ENCODE measurements around the gene CDH13. TPM values are rescaled to one million over a fixed set of nuclear protein-coding genes. Genes with fewer than 3 reads are reported as not detected.

Gene CDH13
- total RNA-seq, 1 donor from 2014 or later, result not detected

GRCh38 chr16:83774066-83774465, 1147.3 kb downstream of the CDH13 start:
- Mint-ChIP-seq H3K27me3 (peaks cover 2% of the 10 kb centered on the region), H3K4me1 (no peaks in the 10 kb centered on the region), H3K4me3 (no peak overlapping the region), H3K27ac (no peak overlapping the region), H3K9me3 (no peaks in the 10 kb centered on the region), H3K36me3 (ENCODE audit: low read depth) (no peaks in the 10 kb centered on the region)
- intact Hi-C loops (cut with micrococcal nuclease), result no loop called here
- DNase-seq, result no peak

GRCh38 chr16:83776944-83777343, 1150.2 kb downstream of the CDH13 start:
- DNase-seq, result no peak
- H3K36me3 Mint-ChIP-seq (ENCODE audit: low read depth), result no peaks in the 10 kb centered on the region
- H3K4me1 Mint-ChIP-seq, result no peaks in the 10 kb centered on the region
- H3K4me3 Mint-ChIP-seq, result no peak overlapping the region
- intact Hi-C loops (cut with micrococcal nuclease), result no loop called here
- H3K9me3 Mint-ChIP-seq, result no peaks in the 10 kb centered on the region
- H3K27me3 Mint-ChIP-seq, result peaks cover 6% of the 10 kb centered on the region
- H3K27ac Mint-ChIP-seq, result no peak overlapping the region

GRCh38 chr16:83779886-83780285, 1153.1 kb downstream of the CDH13 start:
- Mint-ChIP-seq H3K36me3 (ENCODE audit: low read depth) (no peaks in the 10 kb centered on the region), H3K4me1 (no peaks in the 10 kb centered on the region), H3K27ac (no peak overlapping the region), H3K4me3 (no peak overlapping the region), H3K9me3 (no peaks in the 10 kb centered on the region), H3K27me3 (peaks cover 8% of the 10 kb centered on the region)
- intact Hi-C loops (cut with micrococcal nuclease), result no loop called here
- no peak for DNase-seq

GRCh38 chr16:83785455-83785854, 1158.7 kb downstream of the CDH13 start:
- Mint-ChIP-seq H3K9me3 (no peaks in the 10 kb centered on the region), H3K27ac (no peak overlapping the region), H3K36me3 (ENCODE audit: low read depth) (no peaks in the 10 kb centered on the region), H3K4me1 (no peaks in the 10 kb centered on the region), H3K4me3 (no peak overlapping the region), H3K27me3 (peaks cover 2% of the 10 kb centered on the region)
- intact Hi-C loops (cut with micrococcal nuclease), result no loop called here
- DNase-seq, result no peak

- intact Hi-C loops (cut with micrococcal nuclease), result no loop called here
- DNase-seq, result no peak
These were observed 1163.1 kb downstream of the CDH13 start for GRCh38 chr16:83789642-83790401.

GRCh38 chr16:83791916-83792315, 1165.1 kb downstream of the CDH13 start:
- intact Hi-C loops (cut with micrococcal nuclease), result no loop called here
- no peaks in the 10 kb centered on the region for H3K9me3 Mint-ChIP-seq
- H3K4me1 Mint-ChIP-seq, result peaks cover 4% of the 10 kb centered on the region
- no peak for DNase-seq
- no peak overlapping the region for H3K4me3 Mint-ChIP-seq
- peaks cover 5% of the 10 kb centered on the region for H3K27me3 Mint-ChIP-seq
- H3K27ac Mint-ChIP-seq, result no peak overlapping the region
- no peaks in the 10 kb centered on the region for H3K36me3 Mint-ChIP-seq (ENCODE audit: low read depth)

More at GRCh38 chr16:83789642-83790401, 1163.1 kb downstream of the CDH13 start:
- no peaks in the 10 kb centered on the region for H3K9me3 Mint-ChIP-seq
- peaks cover 4% of the 10 kb centered on the region for H3K4me1 Mint-ChIP-seq
- H3K4me3 Mint-ChIP-seq, result no peak overlapping the region
- no peaks in the 10 kb centered on the region for H3K36me3 Mint-ChIP-seq (ENCODE audit: low read depth)
- no peaks in the 10 kb centered on the region for H3K27me3 Mint-ChIP-seq
- H3K27ac Mint-ChIP-seq, result no peak overlapping the region

GRCh38 chr16:83792391-83792790, 1165.6 kb downstream of the CDH13 start:
- no peak for DNase-seq
- Mint-ChIP-seq H3K27ac (no peak overlapping the region), H3K9me3 (no peaks in the 10 kb centered on the region), H3K4me3 (no peak overlapping the region), H3K4me1 (peaks cover 4% of the 10 kb centered on the region), H3K27me3 (peaks cover 7% of the 10 kb centered on the region), H3K36me3 (ENCODE audit: low read depth) (no peaks in the 10 kb centered on the region)
- intact Hi-C loops (cut with micrococcal nuclease), result no loop called here

GRCh38 chr16:83793179-83793578, 1166.4 kb downstream of the CDH13 start:
- Mint-ChIP-seq H3K9me3 (no peaks in the 10 kb centered on the region), H3K4me3 (no peak overlapping the region), H3K36me3 (ENCODE audit: low read depth) (no peaks in the 10 kb centered on the region), H3K27me3 (peaks cover 7% of the 10 kb centered on the region), H3K27ac (no peak overlapping the region), H3K4me1 (peaks cover 4% of the 10 kb centered on the region)
- intact Hi-C loops (cut with micrococcal nuclease), result no loop called here
- no peak for DNase-seq

GRCh38 chr16:83794860-83795554, 1168.2 kb downstream of the CDH13 start:
- Mint-ChIP-seq H3K27ac (no peak overlapping the region), H3K36me3 (ENCODE audit: low read depth) (no peaks in the 10 kb centered on the region), H3K4me3 (no peak overlapping the region), H3K9me3 (no peaks in the 10 kb centered on the region), H3K4me1 (peaks cover 4% of the 10 kb centered on the region), H3K27me3 (peaks cover 13% of the 10 kb centered on the region)
- intact Hi-C loops (cut with micrococcal nuclease), result no loop called here
- no peak for DNase-seq

- no peak overlapping the region for H3K4me3 Mint-ChIP-seq
- peaks cover 19% of the 10 kb centered on the region for H3K27me3 Mint-ChIP-seq
- intact Hi-C loops (cut with micrococcal nuclease), result no loop called here
- H3K27ac Mint-ChIP-seq, result no peak overlapping the region
- H3K36me3 Mint-ChIP-seq (ENCODE audit: low read depth), result no peaks in the 10 kb centered on the region
- DNase-seq, result no peak
- peaks cover 4% of the 10 kb centered on the region for H3K4me1 Mint-ChIP-seq
- H3K9me3 Mint-ChIP-seq, result no peaks in the 10 kb centered on the region
These were observed 1170.2 kb downstream of the CDH13 start for GRCh38 chr16:83797013-83797412.

GRCh38 chr16:83799336-83799735, 1172.6 kb downstream of the CDH13 start:
- intact Hi-C loops (cut with micrococcal nuclease), result no loop called here
- Mint-ChIP-seq H3K4me3 (no peak overlapping the region), H3K36me3 (ENCODE audit: low read depth) (no peaks in the 10 kb centered on the region), H3K27ac (no peak overlapping the region), H3K4me1 (no peaks in the 10 kb centered on the region), H3K27me3 (peaks cover 29% of the 10 kb centered on the region), H3K9me3 (no peaks in the 10 kb centered on the region)
- DNase-seq, result no peak

GRCh38 chr16:83802135-83802534, 1175.4 kb downstream of the CDH13 start:
- Mint-ChIP-seq H3K4me1 (peaks cover 9% of the 10 kb centered on the region), H3K27me3 (peaks cover 22% of the 10 kb centered on the region), H3K36me3 (ENCODE audit: low read depth) (no peaks in the 10 kb centered on the region), H3K9me3 (peaks cover 2% of the 10 kb centered on the region), H3K4me3 (no peak overlapping the region), H3K27ac (no peak overlapping the region)
- no peak for DNase-seq
- intact Hi-C loops (cut with micrococcal nuclease), result no loop called here

- no peak overlapping the region for H3K4me3 Mint-ChIP-seq
These were observed 1175.9 kb downstream of the CDH13 start for GRCh38 chr16:83802554-83803205.

GRCh38 chr16:83803811-83804210, 1177.0 kb downstream of the CDH13 start:
- H3K4me1 Mint-ChIP-seq, result peaks cover 14% of the 10 kb centered on the region

More at GRCh38 chr16:83802554-83803205, 1175.9 kb downstream of the CDH13 start:
- intact Hi-C loops (cut with micrococcal nuclease), result no loop called here
- Mint-ChIP-seq H3K36me3 (ENCODE audit: low read depth) (no peaks in the 10 kb centered on the region), H3K27me3 (peaks cover 22% of the 10 kb centered on the region), H3K4me1 (peaks cover 10% of the 10 kb centered on the region), H3K27ac (no peak overlapping the region), H3K9me3 (peaks cover 4% of the 10 kb centered on the region)
- DNase-seq, result no peak

More at GRCh38 chr16:83803811-83804210, 1177.0 kb downstream of the CDH13 start:
- peaks cover 4% of the 10 kb centered on the region for H3K9me3 Mint-ChIP-seq
- intact Hi-C loops (cut with micrococcal nuclease), result no loop called here
- peaks cover 18% of the 10 kb centered on the region for H3K27me3 Mint-ChIP-seq
- peaks cover 5% of the 10 kb centered on the region for H3K36me3 Mint-ChIP-seq (ENCODE audit: low read depth)
- no peak overlapping the region for H3K27ac Mint-ChIP-seq
- no peak overlapping the region for H3K4me3 Mint-ChIP-seq
- no peak for DNase-seq
